ENCODE results near the gene HBEGF.

HBEGF gene

GRCh38 chr5:140302786-140303639 lies 43.4 kb downstream of the HBEGF start, which contains the start of gene PFDN1:
PFDN1 (minus strand) TSS chr5:140303101; CDS start chr5:140303073, 28 bp downstream.
- peak; percentile 83 to 87 for DNase-seq (ENCODE audit: low read depth in 2 of 2)

GRCh38 chr5:140301136-140301535 lies 45.3 kb downstream of the HBEGF start:
- DNase-seq (ENCODE audit: low read depth in 2 of 2), result no peak

GRCh38 chr5:140299056-140299455 lies 47.3 kb downstream of the HBEGF start:
- DNase-seq (ENCODE audit: low read depth in 2 of 2), result no peak

- DNase-seq (ENCODE audit: low read depth in 2 of 2), result peak; percentile 53 to 66
Observed at GRCh38 chr5:140298183-140298601, 48.2 kb downstream of the HBEGF start.

- DNase-seq (ENCODE audit: low read depth in 2 of 2), result no peak
Observed at GRCh38 chr5:140297283-140297682, 49.1 kb downstream of the HBEGF start.

GRCh38 chr5:140296289-140296688 lies 50.1 kb downstream of the HBEGF start:
- no peak for DNase-seq (ENCODE audit: low read depth in 2 of 2)

GRCh38 chr5:140295414-140295813 lies 51.0 kb downstream of the HBEGF start:
- peak; percentile 93 for DNase-seq (ENCODE audit: low read depth in 2 of 2)

GRCh38 chr5:140294753-140295152 lies 51.6 kb downstream of the HBEGF start:
- no peak for DNase-seq (ENCODE audit: low read depth in 2 of 2)

GRCh38 chr5:140293849-140294100 lies 52.6 kb downstream of the HBEGF start:
- no peak for DNase-seq (ENCODE audit: low read depth in 2 of 2)

GRCh38 chr5:140293091-140293848 lies 53.1 kb downstream of the HBEGF start:
- no peak for DNase-seq (ENCODE audit: low read depth in 2 of 2)

- no peak for DNase-seq (ENCODE audit: low read depth in 2 of 2)
Observed at GRCh38 chr5:140292212-140293036, 54.0 kb downstream of the HBEGF start.

- peak in 1 of 2 experiments; percentile 24 for DNase-seq (ENCODE audit: low read depth in 2 of 2)
Observed at GRCh38 chr5:140287801-140288521, 58.4 kb downstream of the HBEGF start.

GRCh38 chr5:140286424-140286823 lies 60.0 kb downstream of the HBEGF start:
- no peak for DNase-seq (ENCODE audit: low read depth in 2 of 2)

GRCh38 chr5:140284013-140284412 lies 62.4 kb downstream of the HBEGF start:
- DNase-seq (ENCODE audit: low read depth in 2 of 2), result no peak

All from fibroblast of skin of left biceps (primary cell).